ENCODE results near the gene CERS6. TPM values are rescaled to one million over a fixed set of nuclear protein-coding genes. Genes with fewer than 3 reads are reported as not detected.

CERS6 gene
- total RNA-seq, 1 experiment from 2014 or later, result 17.3 TPM

DNA sequence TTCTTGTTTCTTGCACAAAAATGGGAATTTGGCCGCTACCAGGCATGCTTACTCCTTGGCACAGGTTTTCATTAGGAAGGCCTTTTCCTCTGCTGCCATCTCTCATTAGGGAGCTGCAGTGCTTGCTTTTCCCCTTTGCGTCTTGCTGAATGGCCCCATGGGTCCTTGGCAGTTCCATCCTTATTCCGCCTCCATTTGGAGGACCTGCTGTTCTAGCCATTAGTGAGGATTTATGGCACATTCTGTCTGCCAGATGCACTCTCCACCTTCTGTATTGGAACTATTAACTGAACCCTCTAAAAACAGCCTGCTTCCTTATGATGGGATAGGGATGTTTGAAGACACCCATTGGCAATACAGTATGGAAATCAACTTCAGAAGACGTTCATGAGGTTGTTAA lies 242.9 kb downstream of the CERS6 start:
- no peak overlapping the region for H3K4me3 Mint-ChIP-seq
- no peaks in the 10 kb centered on the region; the same call in 1 of the 2 replicates for H3K36me3 Mint-ChIP-seq
- TF ChIP-seq ZSCAN18 (CRISPR knock-in tag; IDR thresholded peaks at IDR 0.05) (no peak), MAX (CRISPR knock-in tag; IDR thresholded peaks at IDR 0.05) (no peak), IRF2 (CRISPR knock-in tag; IDR thresholded peaks at IDR 0.05; ENCODE audit: borderline replicate concordance, low read depth) (no peak), AR (CRISPR knock-in tag; IDR thresholded peaks at IDR 0.05) (no peak), TP53 (CRISPR knock-in tag; IDR thresholded peaks at IDR 0.05) (no peak), GRHL2 (CRISPR knock-in tag; IDR thresholded peaks at IDR 0.05; ENCODE audit: insufficient replicate concordance, severe bottlenecking) (no peak), ZNF263 (CRISPR knock-in tag; IDR thresholded peaks at IDR 0.05; ENCODE audit: low read depth) (no peak), ZNF416 (CRISPR knock-in tag; IDR thresholded peaks at IDR 0.05) (no peak), MXD4 (CRISPR knock-in tag; IDR thresholded peaks at IDR 0.05; ENCODE audit: borderline replicate concordance) (no peak), USF2 (CRISPR knock-in tag; IDR thresholded peaks at IDR 0.05) (no peak), STAT6 (CRISPR knock-in tag; conservative IDR thresholded peaks at IDR 0.05; ENCODE audit: low read depth) (no peak), ZBTB43 (CRISPR knock-in tag; IDR thresholded peaks at IDR 0.05) (no peak), NR3C1 (CRISPR knock-in tag; conservative IDR thresholded peaks at IDR 0.05; ENCODE audit: low read depth) (no peak), ZNF423 (CRISPR knock-in tag; IDR thresholded peaks at IDR 0.05) (no peak), SOX15 (CRISPR knock-in tag; IDR thresholded peaks at IDR 0.05) (no peak)
- TF ChIP-seq, protein P1, sequence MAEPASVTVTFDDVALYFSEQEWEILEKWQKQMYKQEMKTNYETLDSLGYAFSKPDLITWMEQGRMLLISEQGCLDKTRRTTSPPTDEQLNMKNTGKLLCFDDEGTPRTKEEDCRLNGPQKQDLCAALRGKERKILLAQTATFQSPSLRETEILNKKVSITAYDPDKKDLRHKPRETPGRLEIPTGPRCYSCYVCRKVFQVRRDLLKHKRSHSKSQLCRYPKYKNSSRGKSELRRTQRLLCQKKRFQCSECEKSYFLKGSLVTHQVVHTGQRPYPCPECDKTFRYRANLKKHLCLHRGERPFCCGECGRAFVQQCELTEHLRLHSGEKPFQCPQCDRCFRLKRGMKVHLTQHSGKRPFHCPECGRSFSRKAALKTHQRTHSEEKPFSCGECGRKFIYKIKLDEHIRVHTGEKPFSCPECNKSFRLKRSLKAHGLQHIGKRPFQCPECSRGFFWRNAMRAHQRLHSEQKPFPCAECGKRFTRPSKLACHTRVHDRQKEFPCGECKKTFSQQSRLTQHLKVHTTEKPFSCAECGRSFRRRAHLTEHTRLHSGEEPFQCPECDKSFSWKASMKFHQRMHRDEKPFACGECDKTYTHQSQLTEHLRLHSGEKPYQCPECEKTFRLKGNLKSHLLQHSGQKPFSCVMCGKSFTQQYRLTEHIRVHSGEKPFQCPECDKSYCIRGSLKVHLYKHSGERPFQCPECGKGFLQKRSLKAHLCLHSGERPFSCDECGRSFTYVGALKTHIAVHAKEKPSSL (CRISPR knock-in tag; conservative IDR thresholded peaks at IDR 0.05), result no peak
- TF ChIP-seq, protein P2, sequence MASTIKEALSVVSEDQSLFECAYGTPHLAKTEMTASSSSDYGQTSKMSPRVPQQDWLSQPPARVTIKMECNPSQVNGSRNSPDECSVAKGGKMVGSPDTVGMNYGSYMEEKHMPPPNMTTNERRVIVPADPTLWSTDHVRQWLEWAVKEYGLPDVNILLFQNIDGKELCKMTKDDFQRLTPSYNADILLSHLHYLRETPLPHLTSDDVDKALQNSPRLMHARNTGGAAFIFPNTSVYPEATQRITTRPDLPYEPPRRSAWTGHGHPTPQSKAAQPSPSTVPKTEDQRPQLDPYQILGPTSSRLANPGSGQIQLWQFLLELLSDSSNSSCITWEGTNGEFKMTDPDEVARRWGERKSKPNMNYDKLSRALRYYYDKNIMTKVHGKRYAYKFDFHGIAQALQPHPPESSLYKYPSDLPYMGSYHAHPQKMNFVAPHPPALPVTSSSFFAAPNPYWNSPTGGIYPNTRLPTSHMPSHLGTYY (CRISPR knock-in tag; IDR thresholded peaks at IDR 0.05), result no peak
- H3K27me3 Mint-ChIP-seq (ENCODE audit: low read depth), result no peaks in the 10 kb centered on the region
- CTCF ChIA-PET, result no interaction called here
- DNase-seq (ENCODE audit: low spot score) (no peak), ATAC-seq (no peak)
- H3K27ac Mint-ChIP-seq, result no peak overlapping the region
- peaks cover 18% of the 10 kb centered on the region for H3K4me1 Mint-ChIP-seq
- H3K9me3 Mint-ChIP-seq, result no peaks in the 10 kb centered on the region
- POLR2A ChIA-PET, result no interaction called here

Measured in WTC11 (cell line).